Endothelial cell of umbilical vein (primary cell): ENCODE measurements around the gene SPINT3. TPM values are rescaled to one million over a fixed set of nuclear protein-coding genes. Genes with fewer than 3 reads are reported as not detected.

Source experiments
- BruUV-seq: library from RNA; stranded (reverse); fragments of 400-500 nt; replicated peaks from 2 replicates; lab custom pipeline; 2021; lab: Mats Ljungman, UMichigan
- CTCF ChIA-PET: fragments of 300-600, 350-600 bp; sonication (Branson Sonifier 250); formaldehyde crosslinking; loops from one replicate; lab custom pipeline; 2021; ENCODE audit warnings: antibody characterized with exemption, inconsistent platforms; lab: Charles Lee
- POLR2A ChIA-PET: fragments of 300-600, 350-600 bp; sonication (Branson Sonifier 250); formaldehyde crosslinking; loops from one replicate; lab custom pipeline; 2021; ENCODE audit warnings: antibody characterized with exemption, inconsistent platforms; lab: Charles Lee
- DNase-seq: peaks from one replicate; pipeline ENCODE4 v3.0.0-alpha.2; 2011; ENCODE audit warnings: low read depth, low spot score
- FAIRE-seq: peaks from 2 replicates; lab custom pipeline; 2011; peaks lifted over from hg19 to GRCh38; lab: Jason Lieb, UNC
- H2AFZ ChIP-seq: 2 replicates; pipeline ENCODE4 v1.6.0; 2012; ENCODE audit warnings: low read depth, low read length, control low read depth, inconsistent platforms
- H3K27ac ChIP-seq: 2 replicates; pipeline ENCODE4 v1.5.1; 2011; ENCODE audit warnings: low read depth, mild to moderate bottlenecking, control low read depth, low read length, moderate library complexity; ENCODE audit not compliant: insufficient read depth
- H3K27me3 ChIP-seq, 2 experiments: 2 replicates each; pipeline versions ENCODE4 v1.6.0 to v1.6.1; 2011; ENCODE audit warnings: low read length in 2 of 2, mixed read lengths in 1 of 2; ENCODE audit not compliant: control insufficient read depth in 2 of 2, insufficient read depth in 2 of 2
- H3K36me3 ChIP-seq, 2 experiments: 2 replicates in 1 of 2; 3 replicates in 1 of 2; pipeline ENCODE4 v1.5.1; 2011; ENCODE audit warnings: low read length in 2 of 2, mild to moderate bottlenecking in 1 of 2, moderate library complexity in 1 of 2; ENCODE audit not compliant: control insufficient read depth in 2 of 2, insufficient read depth in 2 of 2; ENCODE audit errors: extremely low read depth in 1 of 2
- H3K4me1 ChIP-seq: 3 replicates; pipeline ENCODE4 v1.5.1; 2011; ENCODE audit warnings: mild to moderate bottlenecking, low read length; ENCODE audit not compliant: control insufficient read depth, insufficient read depth; ENCODE audit errors: extremely low read depth
- H3K4me2 ChIP-seq: 2 replicates; pipeline ENCODE4 v1.6.1; 2011; ENCODE audit warnings: low read length, control low read depth, mixed read lengths; ENCODE audit not compliant: insufficient read depth
- H3K4me3 ChIP-seq, 3 experiments: fragments of 200-600 bp in 1 of 3; sonication (generic), shearing (Covaris generic) in 1 of 3; replicated peaks in 1 of 3; 2 replicates each; pipeline ENCODE4 v1.5.1; 2011 to 2016; ENCODE audit warnings: control low read depth in 3 of 3, low read length in 3 of 3, mild to moderate bottlenecking in 2 of 3, inconsistent platforms in 1 of 3, low read depth in 1 of 3, moderate library complexity in 1 of 3; ENCODE audit not compliant: insufficient read depth in 1 of 3
- H3K79me2 ChIP-seq: 2 replicates; pipeline ENCODE4 v1.6.0; 2012; ENCODE audit warnings: low read length, inconsistent platforms; ENCODE audit not compliant: control insufficient read depth, insufficient read depth
- H3K9ac ChIP-seq: replicated peaks from 2 replicates; pipeline ENCODE3; 2011; ENCODE audit warnings: low read length, control low read depth; ENCODE audit not compliant: insufficient read depth; ENCODE audit errors: extremely low read depth
- H3K9me1 ChIP-seq: replicated peaks from 3 replicates; pipeline ENCODE4 v1.6.0; 2011; ENCODE audit warnings: mild to moderate bottlenecking, low read length; ENCODE audit not compliant: control insufficient read depth, insufficient read depth; ENCODE audit errors: extremely low read depth
- H3K9me3 ChIP-seq: replicated peaks from 2 replicates; pipeline ENCODE4 v1.5.1; 2012; ENCODE audit warnings: low read length, inconsistent platforms; ENCODE audit not compliant: control insufficient read depth, insufficient read depth
- H4K20me1 ChIP-seq: replicated peaks from 2 replicates; pipeline ENCODE3; 2011; ENCODE audit warnings: mild to moderate bottlenecking, low read length; ENCODE audit not compliant: control insufficient read depth, insufficient read depth; ENCODE audit errors: extremely low read depth
- EZH2 ChIP-seq: IDR thresholded peaks from 2 replicates; pipeline ENCODE4 v1.6.1; 2012; ENCODE audit warnings: borderline replicate concordance, low read depth, mild to moderate bottlenecking, moderate library complexity, low read length, inconsistent platforms; ENCODE audit not compliant: severe bottlenecking
- FOS ChIP-seq: IDR thresholded peaks from 2 replicates; pipeline ENCODE4 v1.6.1; 2011; ENCODE audit warnings: mild to moderate bottlenecking, low read length, moderate library complexity, borderline replicate concordance; ENCODE audit not compliant: insufficient read depth
- GATA2 ChIP-seq: IDR thresholded peaks from 2 replicates; pipeline ENCODE4 v1.7.0; 2011; ENCODE audit warnings: low read depth, mild to moderate bottlenecking, moderate library complexity, mixed read lengths, low read length; ENCODE audit not compliant: insufficient read length, insufficient read depth
- JUN ChIP-seq: IDR thresholded peaks from 2 replicates; pipeline ENCODE4 v1.6.1; 2011; ENCODE audit warnings: borderline replicate concordance, low read depth; ENCODE audit not compliant: insufficient read length, insufficient read depth
- MYC ChIP-seq: IDR thresholded peaks from one replicate; pipeline ENCODE4 v1.6.1; 2011; ENCODE audit warnings: mild to moderate bottlenecking, low read depth, low read length
- POLR2A ChIP-seq: IDR thresholded peaks from 2 replicates; pipeline ENCODE4 v1.6.1; 2012; ENCODE audit warnings: low read depth, mild to moderate bottlenecking, control low read depth, low read length
- POLR2AphosphoS5 ChIP-seq: IDR thresholded peaks from 2 replicates; pipeline ENCODE4 v1.6.1; 2012; ENCODE audit warnings: low read depth, mild to moderate bottlenecking, control low read depth, low read length, moderate library complexity; ENCODE audit not compliant: insufficient read depth
- dilution Hi-C: fragments of 300-500 bp; cut with MboI; formaldehyde crosslinking; loops from one replicate; pipeline ENCODE4 v1.15.0; 2019; ENCODE audit warnings: low sequenced_read_pairs; ENCODE audit not compliant: extremely low pct_ligation_motif_present
- intact Hi-C: fragments of 100-400 bp; cut with micrococcal nuclease; formaldehyde crosslinking; loops from one replicate; pipeline ENCODE4 v1.10.0; 2022
- polyA plus RNA-seq, 4 experiments: library from polyadenylated mRNA; depleted of rRNA in 3 of 4; stranded (reverse) in 3 of 4; unstranded in 1 of 4; fragments of >200 nt; gene quantifications; 2 replicates each; pipeline versions ENCODE4 v1.2.1 to v1.2.3, GENCODE V29; 2011 to 2012; ENCODE audit warnings: missing spikeins in 1 of 4
- total RNA-seq: library from RNA; stranded (reverse); gene quantifications from 2 replicates; pipeline ENCODE4 v1.2.3, GENCODE V29; 2021
- TF ChIP-seq, protein P1 (sequence below), 2 donors: IDR thresholded peaks; 1 replicate in 1 of 2; 2 replicates in 1 of 2; pipeline ENCODE4 v1.5.1; 2011; ENCODE audit warnings: low read length in 2 of 2, mild to moderate bottlenecking in 2 of 2, moderate library complexity in 2 of 2, control low read depth in 1 of 2, inconsistent platforms in 1 of 2, low read depth in 1 of 2; ENCODE audit not compliant: insufficient read depth in 1 of 2; ENCODE audit errors: extremely low read depth in 1 of 2
- TF ChIP-seq, protein P2 (sequence below): IDR thresholded peaks from 2 replicates; pipeline ENCODE4 v1.6.1; 2011; ENCODE audit not compliant: insufficient read depth, insufficient read length

Gene SPINT3
- total and polyA plus RNA-seq, 2 donors (not counting 3 experiments of a cell fraction or from before 2014, with no cell fraction given) = not detected

DNA sequence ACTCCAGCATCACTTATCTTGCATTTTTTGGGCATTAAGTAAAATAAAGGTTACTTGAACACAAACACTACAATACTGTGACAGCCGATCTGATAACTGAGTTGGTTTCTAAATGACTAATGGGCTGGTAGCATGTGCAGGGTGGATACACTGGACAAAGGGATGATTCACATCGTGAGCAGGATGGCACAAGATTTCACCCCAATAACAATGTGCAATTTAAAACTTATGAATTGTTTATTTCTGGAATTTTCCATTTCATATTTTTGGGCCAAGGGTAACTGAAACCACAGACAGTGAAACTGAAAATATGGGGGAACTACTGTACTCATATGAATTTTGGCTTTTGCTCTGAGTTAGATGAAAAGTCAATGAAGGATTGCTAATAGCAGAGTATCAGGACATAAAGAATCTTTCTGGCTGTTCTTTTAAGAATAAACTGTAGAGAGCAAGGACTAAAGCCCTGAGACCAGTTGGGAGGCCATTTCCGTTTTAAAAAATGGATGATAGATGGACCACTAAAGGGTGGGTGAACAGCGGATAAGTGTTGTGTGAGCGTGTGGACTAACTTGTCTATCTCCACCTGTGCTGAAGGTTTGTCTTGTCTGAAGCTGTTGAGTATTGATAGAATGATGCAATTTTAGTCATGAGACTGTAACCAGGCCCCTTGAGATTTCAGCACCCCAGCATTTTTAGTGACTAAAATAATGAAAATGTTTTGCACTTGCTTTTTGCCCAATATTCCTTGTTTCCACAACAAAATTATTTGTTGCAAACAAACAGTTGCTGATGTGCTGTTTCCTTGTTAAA is 8.2 kb downstream of the SPINT3 start:
- Histone ChIP-seq H3K4me1 (no peaks in the 10 kb centered on the region), H3K36me3 (no peaks in the 10 kb centered on the region), H4K20me1 (no peaks in the 10 kb centered on the region), H3K79me2 (no peaks in the 10 kb centered on the region), H3K9me3 (no peaks in the 10 kb centered on the region), H3K27ac (no peak overlapping the region), H3K4me2 (no peak overlapping the region), H3K27me3 (no peaks in the 10 kb centered on the region), H3K9ac (no peak overlapping the region), H3K4me3 (no peak overlapping the region), H2AFZ (no peak overlapping the region), H3K9me1 (no peaks in the 10 kb centered on the region)
- ChIA-PET CTCF (no interaction called here), POLR2A (no interaction called here)
- dilution Hi-C loops (no loop called here), intact Hi-C loops (no loop called here)
- TF ChIP-seq EZH2 (no peak), JUN (no peak), POLR2AphosphoS5 (no peak), MYC (no peak), POLR2A (no peak), GATA2 (no peak), FOS (no peak)
- TF ChIP-seq, protein P1, sequence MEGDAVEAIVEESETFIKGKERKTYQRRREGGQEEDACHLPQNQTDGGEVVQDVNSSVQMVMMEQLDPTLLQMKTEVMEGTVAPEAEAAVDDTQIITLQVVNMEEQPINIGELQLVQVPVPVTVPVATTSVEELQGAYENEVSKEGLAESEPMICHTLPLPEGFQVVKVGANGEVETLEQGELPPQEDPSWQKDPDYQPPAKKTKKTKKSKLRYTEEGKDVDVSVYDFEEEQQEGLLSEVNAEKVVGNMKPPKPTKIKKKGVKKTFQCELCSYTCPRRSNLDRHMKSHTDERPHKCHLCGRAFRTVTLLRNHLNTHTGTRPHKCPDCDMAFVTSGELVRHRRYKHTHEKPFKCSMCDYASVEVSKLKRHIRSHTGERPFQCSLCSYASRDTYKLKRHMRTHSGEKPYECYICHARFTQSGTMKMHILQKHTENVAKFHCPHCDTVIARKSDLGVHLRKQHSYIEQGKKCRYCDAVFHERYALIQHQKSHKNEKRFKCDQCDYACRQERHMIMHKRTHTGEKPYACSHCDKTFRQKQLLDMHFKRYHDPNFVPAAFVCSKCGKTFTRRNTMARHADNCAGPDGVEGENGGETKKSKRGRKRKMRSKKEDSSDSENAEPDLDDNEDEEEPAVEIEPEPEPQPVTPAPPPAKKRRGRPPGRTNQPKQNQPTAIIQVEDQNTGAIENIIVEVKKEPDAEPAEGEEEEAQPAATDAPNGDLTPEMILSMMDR (IDR thresholded peaks at IDR 0.05; ENCODE audit: extremely low read depth in 1 of 2, insufficient read depth in 1 of 2, low read depth in 1 of 2, low read length in 2 of 2) = no peak
- TF ChIP-seq, protein P2, sequence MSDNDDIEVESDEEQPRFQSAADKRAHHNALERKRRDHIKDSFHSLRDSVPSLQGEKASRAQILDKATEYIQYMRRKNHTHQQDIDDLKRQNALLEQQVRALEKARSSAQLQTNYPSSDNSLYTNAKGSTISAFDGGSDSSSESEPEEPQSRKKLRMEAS = no peak
- DNase-seq (no peak), FAIRE-seq (no peak)
- BruUV-seq = no TSS peak
